IMR-90 (cell line): ENCODE results near the gene DDX19B. TPM values are rescaled to one million over a fixed set of nuclear protein-coding genes. Genes with fewer than 3 reads are reported as not detected.

ENCODE experiments used
- ATAC-seq: fragments of 200-7000 bp; cut with Tn5 transposase; 2 replicates; pipeline ENCODE4 v1.9.1; 2020; ENCODE audit warnings: low read depth, mild to moderate bottlenecking, moderate library complexity
- BruUV-seq: library from RNA; stranded (reverse); fragments of 400-500 nt; replicated peaks from 2 replicates; lab custom pipeline; 2021; lab: Mats Ljungman, UMichigan
- CTCF ChIA-PET: fragments of 300-600 bp; formaldehyde crosslinking; extraction: SDS; loops from one replicate; lab custom pipeline; 2021; ENCODE audit warnings: antibody characterized with exemption; lab: Yijun Ruan, JAX
- POLR2A ChIA-PET: fragments of 300-600 bp; sonication (Branson Sonifier 250); formaldehyde crosslinking; loops from one replicate; lab custom pipeline; 2022; ENCODE audit warnings: antibody characterized with exemption; ENCODE audit not compliant: unreplicated experiment; lab: Charles Lee
- DNase-seq: peaks from one replicate; pipeline ENCODE4 v3.0.0; 2013
- H2AFZ ChIP-seq: replicated peaks from 2 replicates; pipeline ENCODE3; 2013; ENCODE audit warnings: low read length, mild to moderate bottlenecking; ENCODE audit not compliant: poor library complexity
- H2AK5ac ChIP-seq: 2 replicates; pipeline ENCODE4 v1.6.1; 2013; ENCODE audit warnings: low read depth, low read length, inconsistent platforms
- H2AK9ac ChIP-seq: replicated peaks from 2 replicates; pipeline ENCODE3; 2013; ENCODE audit warnings: mild to moderate bottlenecking, low read depth, low read length, moderate library complexity; ENCODE audit not compliant: poor library complexity
- H2BK120ac ChIP-seq: 2 replicates; pipeline ENCODE4 v1.6.1; 2013; ENCODE audit warnings: low read depth, low read length, inconsistent platforms
- H2BK15ac ChIP-seq: 3 replicates; pipeline ENCODE4 v1.6.1; 2013; ENCODE audit warnings: low read depth, low read length, inconsistent platforms
- H2BK20ac ChIP-seq: 2 replicates; pipeline ENCODE4 v1.6.1; 2013; ENCODE audit warnings: low read depth, mild to moderate bottlenecking, inconsistent platforms, low read length, moderate library complexity
- H2BK5ac ChIP-seq: 2 replicates; pipeline ENCODE4 v1.6.1; 2013; ENCODE audit warnings: mild to moderate bottlenecking, low read depth, low read length, inconsistent platforms; ENCODE audit not compliant: poor library complexity, severe bottlenecking
- H3K14ac ChIP-seq: replicated peaks from 2 replicates; pipeline ENCODE4 v1.6.1; 2013; ENCODE audit warnings: low read depth, low read length, inconsistent platforms
- H3K18ac ChIP-seq: 2 replicates; pipeline ENCODE4 v1.6.1; 2013; ENCODE audit warnings: low read depth, low read length, control low read depth
- H3K23ac ChIP-seq: 2 replicates; pipeline ENCODE4 v1.6.1; 2013; ENCODE audit warnings: low read depth, low read length, inconsistent platforms
- H3K27ac ChIP-seq: 2 replicates; pipeline ENCODE4 v1.5.1; 2013; ENCODE audit warnings: mild to moderate bottlenecking, control low read depth, low read length; ENCODE audit not compliant: insufficient read depth
- H3K27me3 ChIP-seq: 2 replicates; pipeline ENCODE4 v1.6.1; 2013; ENCODE audit warnings: low read length; ENCODE audit not compliant: control insufficient read depth, insufficient read depth
- H3K36me3 ChIP-seq: 2 replicates; pipeline ENCODE4 v1.6.1; 2013; ENCODE audit warnings: low read length, mixed read lengths; ENCODE audit not compliant: control insufficient read depth, insufficient read depth
- H3K4ac ChIP-seq: 2 replicates; pipeline ENCODE4 v1.6.1; 2013; ENCODE audit warnings: low read depth, low read length, inconsistent platforms
- H3K4me1 ChIP-seq: 2 replicates; pipeline ENCODE4 v1.6.1; 2013; ENCODE audit warnings: low read length, mixed read lengths; ENCODE audit not compliant: control insufficient read depth, insufficient read depth
- H3K4me2 ChIP-seq: 2 replicates; pipeline ENCODE4 v1.6.1; 2013; ENCODE audit warnings: low read depth, mild to moderate bottlenecking, control low read depth, low read length, moderate library complexity
- H3K4me3 ChIP-seq: 2 replicates; pipeline ENCODE4 v1.5.1; 2013; ENCODE audit warnings: low read depth, mild to moderate bottlenecking, control low read depth, low read length, moderate library complexity; ENCODE audit not compliant: insufficient read depth
- H3K56ac ChIP-seq: 2 replicates; pipeline ENCODE4 v1.6.1; 2013; ENCODE audit warnings: low read length, inconsistent platforms; ENCODE audit not compliant: insufficient read depth; ENCODE audit errors: extremely low read depth
- H3K79me1 ChIP-seq, 2 experiments: 2 replicates each; pipeline ENCODE4 v1.6.1; 2013; ENCODE audit warnings: low read length in 2 of 2, inconsistent platforms in 1 of 2, low read depth in 1 of 2
- H3K9ac ChIP-seq: 2 replicates; pipeline ENCODE4 v1.6.1; 2013; ENCODE audit warnings: low read depth, low read length, control low read depth
- H3K9me1 ChIP-seq: 2 replicates; pipeline ENCODE4 v1.6.1; 2013; ENCODE audit warnings: low read length, inconsistent platforms; ENCODE audit not compliant: insufficient read depth
- H3K9me3 ChIP-seq: 2 replicates; pipeline ENCODE4 v1.6.1; 2013; ENCODE audit warnings: low read length; ENCODE audit not compliant: control insufficient read depth, insufficient read depth
- H4K20me1 ChIP-seq: 2 replicates; pipeline ENCODE4 v1.6.1; 2013; ENCODE audit warnings: low read length, inconsistent platforms; ENCODE audit not compliant: insufficient read depth
- H4K5ac ChIP-seq: 2 replicates; pipeline ENCODE4 v1.6.1; 2013; ENCODE audit warnings: mild to moderate bottlenecking, low read depth, low read length, control low read depth
- H4K8ac ChIP-seq, 2 experiments: 2 replicates each; pipeline ENCODE4 v1.6.1; 2013; ENCODE audit warnings: low read depth in 2 of 2, low read length in 2 of 2, control low read depth in 1 of 2, inconsistent platforms in 1 of 2
- H4K91ac ChIP-seq: 2 replicates; pipeline ENCODE4 v1.6.1; 2013; ENCODE audit warnings: low read depth, low read length, inconsistent platforms; ENCODE audit not compliant: insufficient read depth
- CEBPB ChIP-seq: IDR thresholded peaks from 2 replicates; pipeline ENCODE4 v1.6.1; 2012; ENCODE audit warnings: low read depth, low read length, improper control_type of control experiment
- MAFK ChIP-seq: IDR thresholded peaks from 2 replicates; pipeline ENCODE4 v1.6.1; 2012; ENCODE audit warnings: low read depth, low read length, improper control_type of control experiment
- MAZ ChIP-seq: IDR thresholded peaks from 2 replicates; pipeline ENCODE4 v1.6.1; 2012; ENCODE audit warnings: low read depth, mild to moderate bottlenecking, low read length, improper control_type of control experiment, moderate library complexity, borderline replicate concordance
- RCOR1 ChIP-seq: IDR thresholded peaks from 2 replicates; pipeline ENCODE4 v1.6.1; 2012; ENCODE audit warnings: mild to moderate bottlenecking, low read length, improper control_type of control experiment; ENCODE audit not compliant: insufficient replicate concordance
- SMC3 ChIP-seq: fragments of 150-350 bp; IDR thresholded peaks from 2 replicates; pipeline ENCODE4 v1.6.1; 2016; ENCODE audit warnings: low read depth, mild to moderate bottlenecking, antibody characterized with exemption, low read length, moderate library complexity
- WGBS, 2 experiments: methylation state at CpG; one replicate each; pipeline versions ENCODE4 v1.1.5 to v1.1.7; 2013; ENCODE audit warnings: missing lambda C conversion rate in 2 of 2; ENCODE audit not compliant: insufficient read length in 1 of 2; ENCODE audit errors: extremely low coverage in 2 of 2; 5-methylcytosine and 5-hydroxymethylcytosine counted together
- dilution Hi-C: fragments of 300-500 bp; cut with HindIII; formaldehyde crosslinking; loops from one replicate; pipeline ENCODE4 v1.14.3; 2018; ENCODE audit warnings: low sequenced_read_pairs; ENCODE audit not compliant: unreplicated experiment
- in situ Hi-C: fragments of 300-500 bp; cut with MboI; formaldehyde crosslinking; loops from 3 replicates; pipeline ENCODE4 v1.14.3; 2019; ENCODE audit warnings: low sequenced_read_pairs, inconsistent platforms, mixed read lengths
- intact Hi-C: fragments of 100-400 bp; cut with micrococcal nuclease; formaldehyde crosslinking; loops from 2 replicates; pipeline ENCODE4 v1.10.0; 2022
- polyA plus RNA-seq, 3 experiments: library from polyadenylated mRNA; depleted of rRNA; stranded (reverse); fragments of >200 nt; gene quantifications; 2 replicates each; pipeline ENCODE4 v1.2.3, GENCODE V29; 2012; ENCODE audit warnings: low replicate concordance in 1 of 3
- total RNA-seq: library from RNA; depleted of rRNA; stranded (reverse); fragments of >200 nt; gene quantifications from 2 replicates; pipeline ENCODE4 v1.2.3, GENCODE V29; 2012

The DDX19B gene
- total and polyA plus RNA-seq, 2 of the 4 experiments (the other 2 are of a cell fraction): 33.3 to 41.0 TPM

DNA sequence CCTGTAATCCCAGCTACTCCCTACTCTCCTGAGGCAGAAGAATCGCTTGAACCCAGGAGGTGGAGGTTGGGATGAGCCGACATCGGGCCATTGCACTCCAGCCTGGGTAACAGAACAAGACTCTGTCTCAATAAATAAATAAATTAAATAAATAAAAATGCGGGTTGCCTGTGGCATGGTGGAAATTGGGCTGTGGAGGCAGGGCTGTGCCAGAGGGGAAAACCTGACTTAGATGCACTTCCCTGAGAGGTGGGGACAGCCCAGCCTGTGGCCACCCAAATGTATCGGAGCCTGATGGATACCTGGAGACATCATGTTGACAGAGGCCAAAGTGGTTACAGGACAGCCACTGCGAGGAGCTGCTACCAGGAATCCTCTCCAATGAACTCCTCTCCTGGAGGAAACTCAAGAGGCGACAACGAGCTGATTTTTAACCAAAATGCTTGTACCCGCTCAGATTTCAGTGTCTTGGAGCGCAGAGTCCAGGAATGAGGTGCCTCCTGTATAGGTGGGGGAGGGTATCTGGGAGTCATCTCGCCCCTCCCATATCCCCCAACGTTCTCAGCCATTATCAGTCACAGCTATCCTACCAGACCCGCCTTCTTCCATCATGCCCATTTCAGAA, 80.0 kb downstream of the DDX19B start:
- no peaks in the 10 kb centered on the region for H3K9me1 ChIP-seq
- in situ Hi-C loops (no loop called here), intact Hi-C loops (no loop called here), dilution Hi-C loops (no loop called here)
- H3K56ac ChIP-seq: no peak overlapping the region
- no peak overlapping the region for H3K9ac ChIP-seq
- no peak overlapping the region for H3K4me2 ChIP-seq
- peaks cover 9 to 38% of the 10 kb centered on the region in 2 experiments; a peak in 3 of 4 replicates for H3K79me1 ChIP-seq
- no peaks in the 10 kb centered on the region for H3K9me3 ChIP-seq
- no peak overlapping the region for H3K4ac ChIP-seq
- no peak for DNase-seq
- ChIA-PET POLR2A (no interaction called here), CTCF (interaction anchor here (1.1 kb wide), 1 partner anchor 260 kb away, joined by 3 read pairs; no protein-coding TSS in a partner anchor)
- no peak overlapping the region for H2AFZ ChIP-seq
- ATAC-seq: no peak
- H2BK5ac ChIP-seq: no peak overlapping the region
- H4K8ac ChIP-seq: no peak overlapping the region
- no peak overlapping the region for H2BK20ac ChIP-seq
- no peak overlapping the region for H2BK120ac ChIP-seq
- no peak overlapping the region for H3K4me3 ChIP-seq
- H3K27ac ChIP-seq: no peak overlapping the region
- no peak overlapping the region for H4K91ac ChIP-seq
- no CpG with 5 or more reads among the region's 13 CpGs for WGBS, 2 experiments
- H4K5ac ChIP-seq: no peak overlapping the region
- no peak for TF ChIP-seq RCOR1
- TF ChIP-seq MAFK: no peak
- no peak for TF ChIP-seq SMC3
- no peak for TF ChIP-seq CEBPB
- no peak for TF ChIP-seq MAZ
- H3K4me1 ChIP-seq: no peaks in the 10 kb centered on the region; the same call in 1 of the 2 replicates
- BruUV-seq: no TSS peak
- no peaks in the 10 kb centered on the region for H4K20me1 ChIP-seq
- H3K18ac ChIP-seq: no peak overlapping the region
- H2AK5ac ChIP-seq: no peak overlapping the region
- peak overlapping the region; percentile 32; the same call in 1 of the 2 replicates for H3K23ac ChIP-seq
- no peak overlapping the region for H2BK15ac ChIP-seq
- peaks cover 23% of the 10 kb centered on the region for H3K36me3 ChIP-seq
- no peak overlapping the region for H2AK9ac ChIP-seq
- no peak overlapping the region for H3K14ac ChIP-seq
- no peaks in the 10 kb centered on the region for H3K27me3 ChIP-seq
